GM18868 (cell line): Measurements from ENCODE around the gene ZNF141.
"Not testable (repeated sequence)": the region's sequence is repeated elsewhere in the genome, so short reads cannot be mapped to it uniquely, and the experiment has no call there.

Source experiments
- ATAC-seq: cut with Tn5 transposase; IDR thresholded peaks from one replicate; pipeline ENCODE4 v1.9.1; 2021; ENCODE audit warnings: mild to moderate bottlenecking, moderate library complexity; ENCODE audit not compliant: unreplicated experiment

The ZNF141 gene

GRCh38 chr4:384311-385010 is 46.8 kb downstream of the ZNF141 start:
- no peak for ATAC-seq

GRCh38 chr4:385934-386707 is 48.5 kb downstream of the ZNF141 start:
- no peak for ATAC-seq

GRCh38 chr4:386708-387105 is 49.1 kb downstream of the ZNF141 start:
- no peak for ATAC-seq

GRCh38 chr4:404006-404405 is 66.4 kb downstream of the ZNF141 start:
- no peak for ATAC-seq

- not testable (repeated sequence) for ATAC-seq
These were observed 70.7 kb downstream of the ZNF141 start for GRCh38 chr4:408321-408720.

- ATAC-seq, result no peak
These were observed 85.0 kb downstream of the ZNF141 start for GRCh38 chr4:422587-422986.
